Measurements from ENCODE around the gene LBX1. TPM values are rescaled to one million over a fixed set of nuclear protein-coding genes. Genes with fewer than 3 reads are reported as not detected.

The LBX1 gene
- total and polyA plus RNA-seq, 4 experiments from 2014 or later, result not detected

DNA sequence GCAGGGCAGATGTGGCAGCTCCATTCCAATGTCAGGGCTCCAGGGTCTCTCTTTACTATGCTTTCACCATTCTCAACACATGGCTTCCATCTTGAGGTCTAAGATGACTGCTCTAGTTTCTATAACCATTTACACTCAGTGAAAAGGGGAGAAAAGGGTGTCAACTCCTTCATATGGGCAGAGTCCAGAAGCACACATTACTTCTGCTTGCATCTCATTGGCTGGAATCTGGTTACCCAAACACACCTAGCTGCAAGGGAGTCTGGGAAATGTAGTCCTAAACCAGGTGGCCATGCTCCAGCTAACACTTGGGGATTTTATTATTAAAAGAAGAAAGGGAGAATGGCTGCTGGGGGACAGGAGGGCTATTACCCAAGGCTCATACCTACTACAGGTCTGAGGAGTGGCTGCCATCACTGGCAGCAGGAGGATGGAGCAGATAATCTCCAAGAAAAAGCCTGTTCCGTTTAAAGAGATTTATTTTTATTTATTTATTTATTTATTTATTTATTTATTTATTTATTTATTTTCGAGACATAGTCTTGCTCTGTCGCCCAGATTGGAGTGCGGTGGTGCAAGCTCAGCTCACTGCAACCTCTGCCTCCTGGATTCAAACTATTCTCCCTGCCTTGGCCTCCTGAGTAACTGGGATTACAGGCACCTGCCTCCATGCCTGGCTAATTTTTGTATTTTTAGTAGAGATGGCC is 29.1 kb upstream of the LBX1 start:
- Mint-ChIP-seq H3K36me3 (peaks cover 0 to 5% of the 10 kb centered on the region in 2 donors), H3K4me3 (no peak overlapping the region), H3K9me3 (peaks cover 0 to 9% (median 6%) of the 10 kb centered on the region in 8 donors), H3K4me1 (peaks cover 0 to 4% (median 0%) of the 10 kb centered on the region in 4 donors), H3K27ac (no peak overlapping the region), H3K27me3 (peaks cover 16 to 44% of the 10 kb centered on the region in 2 donors)
- Histone ChIP-seq H3K4me3 (ENCODE audit: low read length in 2 of 2) (no peak overlapping the region), H3K4me1 (ENCODE audit: insufficient read depth, low read length) (no peaks in the 10 kb centered on the region), H3K27ac (ENCODE audit: low read depth, low read length) (no peak overlapping the region), H3K9me3 (ENCODE audit: control insufficient read depth in 1 of 2, low read length in 2 of 2) (no peaks in the 10 kb centered on the region), H3K27me3 (ENCODE audit: insufficient read depth, low read length) (no peaks in the 10 kb centered on the region), H3K36me3 (ENCODE audit: insufficient read depth, low read length) (no peaks in the 10 kb centered on the region)
- CTCF ChIA-PET (ENCODE audit: partially characterized antibody), result interaction anchor here (1.6 kb wide), 1 partner anchor 8 kb away, joined by 3 read pairs; no protein-coding TSS in a partner anchor
- POLR2A ChIA-PET (ENCODE audit: partially characterized antibody), result no interaction called here
- intact Hi-C loops (cut with micrococcal nuclease), result no loop called here
- no peak for DNase-seq

DNA sequence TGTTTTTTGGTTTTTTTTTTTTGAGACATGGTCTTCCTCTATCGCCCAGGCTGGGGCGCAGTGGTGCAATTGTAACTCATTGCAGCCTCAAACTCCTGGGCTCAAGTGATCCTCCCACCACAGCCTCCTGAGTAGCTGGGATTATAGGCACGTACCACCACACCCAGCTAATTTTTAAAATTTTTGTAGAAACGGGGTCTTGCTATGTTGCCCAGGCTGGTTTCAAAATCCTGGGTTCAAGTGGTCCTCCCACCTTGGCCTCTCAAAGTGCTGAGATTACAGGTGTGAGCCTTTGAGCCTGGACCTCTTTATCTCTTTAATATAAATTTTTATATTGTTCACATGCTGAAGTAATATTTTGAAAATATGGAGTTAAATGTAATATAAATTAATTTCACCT is 28.2 kb upstream of the LBX1 start:
- Mint-ChIP-seq H3K9me3 (peaks cover 0 to 9% (median 6%) of the 10 kb centered on the region in 8 donors), H3K27ac (no peak overlapping the region), H3K4me3 (no peak overlapping the region), H3K27me3 (peaks cover 16 to 41% of the 10 kb centered on the region in 2 donors), H3K4me1 (peaks cover 0 to 4% (median 0%) of the 10 kb centered on the region in 4 donors), H3K36me3 (peaks cover 0 to 5% of the 10 kb centered on the region in 2 donors)
- intact Hi-C loops (cut with micrococcal nuclease), result no loop called here
- ChIA-PET POLR2A (ENCODE audit: partially characterized antibody) (no interaction called here), CTCF (ENCODE audit: partially characterized antibody) (interaction anchor here (1.2 to 1.6 kb wide), 2 partner anchors 9 to 162 kb away, joined by 3 read pairs; no protein-coding TSS in a partner anchor)
- Histone ChIP-seq H3K4me3 (ENCODE audit: low read length in 2 of 2) (no peak overlapping the region), H3K27me3 (ENCODE audit: insufficient read depth, low read length) (no peaks in the 10 kb centered on the region), H3K36me3 (ENCODE audit: insufficient read depth, low read length) (no peaks in the 10 kb centered on the region), H3K4me1 (ENCODE audit: insufficient read depth, low read length) (no peaks in the 10 kb centered on the region), H3K27ac (ENCODE audit: low read depth, low read length) (no peak overlapping the region), H3K9me3 (ENCODE audit: control insufficient read depth in 1 of 2, low read length in 2 of 2) (no peaks in the 10 kb centered on the region)
- no peak for DNase-seq

DNA sequence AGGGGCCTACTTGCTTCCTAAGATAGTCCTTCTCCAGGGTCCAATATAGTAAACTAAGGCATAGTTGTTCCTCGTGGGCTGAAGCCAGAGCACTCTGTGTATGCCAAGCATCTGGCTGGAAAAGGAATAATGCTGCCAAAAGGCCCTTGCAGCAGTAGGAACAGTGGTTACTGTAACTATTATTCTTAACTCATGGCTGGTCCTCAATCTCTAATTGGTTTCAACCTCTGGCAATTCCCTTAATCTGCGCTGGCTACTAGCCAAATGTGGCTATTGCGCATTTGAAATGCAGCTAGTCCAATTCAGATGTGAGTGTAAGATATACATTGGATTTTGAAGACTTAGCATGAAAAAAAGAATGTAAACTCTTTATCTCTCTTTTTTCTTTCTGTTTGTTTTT is 27.8 kb upstream of the LBX1 start:
- H3K27me3 Mint-ChIP-seq, result peaks cover 16 to 37% of the 10 kb centered on the region in 2 donors
- DNase-seq, result no peak

DNA sequence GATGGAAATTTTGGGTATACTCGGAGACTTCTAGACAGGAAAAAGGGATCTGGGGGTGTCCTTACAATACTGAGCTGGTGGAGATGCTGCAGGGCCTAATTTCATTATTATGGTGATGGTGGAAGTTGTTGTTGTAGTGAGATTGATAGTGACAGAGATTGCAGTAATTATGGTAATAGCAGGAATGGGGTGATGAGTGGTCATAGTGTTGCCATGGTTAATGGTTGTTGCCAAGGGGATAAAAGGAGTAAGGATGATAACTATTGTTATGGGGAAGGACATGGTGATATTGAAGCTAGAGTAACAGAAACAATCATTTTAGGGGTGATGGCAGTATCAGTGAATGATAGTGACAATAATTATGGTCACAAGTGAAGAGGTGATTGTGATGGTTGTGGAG is 27.1 kb upstream of the LBX1 start:
- ChIA-PET POLR2A (ENCODE audit: partially characterized antibody) (no interaction called here), CTCF (ENCODE audit: partially characterized antibody) (interaction anchor here (0.9 kb wide), 1 partner anchor 42 kb away, joined by 5 read pairs; no protein-coding TSS in a partner anchor)
- Histone ChIP-seq H3K36me3 (ENCODE audit: insufficient read depth, low read length) (no peaks in the 10 kb centered on the region), H3K4me1 (ENCODE audit: insufficient read depth, low read length) (no peaks in the 10 kb centered on the region), H3K27me3 (ENCODE audit: insufficient read depth, low read length) (no peaks in the 10 kb centered on the region), H3K4me3 (ENCODE audit: low read length in 2 of 2) (no peak overlapping the region), H3K27ac (ENCODE audit: low read depth, low read length) (no peak overlapping the region), H3K9me3 (ENCODE audit: control insufficient read depth in 1 of 2, low read length in 2 of 2) (no peaks in the 10 kb centered on the region)
- Mint-ChIP-seq H3K27me3 (peaks cover 20 to 35% of the 10 kb centered on the region in 2 donors), H3K36me3 (peaks cover 0 to 5% of the 10 kb centered on the region in 2 donors), H3K4me3 (no peak overlapping the region), H3K9me3 (peaks cover 0 to 9% (median 6%) of the 10 kb centered on the region in 8 donors), H3K4me1 (peaks cover 0 to 4% (median 0%) of the 10 kb centered on the region in 4 donors), H3K27ac (no peak overlapping the region)
- no peak for DNase-seq
- intact Hi-C loops (cut with micrococcal nuclease), result no loop called here

More for the DNA sequence above, 27.8 kb upstream of the LBX1 start:
- CTCF ChIA-PET (ENCODE audit: partially characterized antibody), result interaction anchor here (0.9 to 1.6 kb wide), 3 partner anchors 10 to 161 kb away, joined by 3 to 5 read pairs (median 3); no protein-coding TSS in a partner anchor
- Mint-ChIP-seq H3K27ac (no peak overlapping the region), H3K9me3 (peaks cover 0 to 9% (median 6%) of the 10 kb centered on the region in 8 donors), H3K4me3 (no peak overlapping the region), H3K4me1 (peaks cover 0 to 4% (median 0%) of the 10 kb centered on the region in 4 donors), H3K36me3 (peaks cover 0 to 5% of the 10 kb centered on the region in 2 donors)
- Histone ChIP-seq H3K9me3 (ENCODE audit: control insufficient read depth in 1 of 2, low read length in 2 of 2) (no peaks in the 10 kb centered on the region), H3K4me3 (ENCODE audit: low read length in 2 of 2) (no peak overlapping the region), H3K36me3 (ENCODE audit: insufficient read depth, low read length) (no peaks in the 10 kb centered on the region), H3K27me3 (ENCODE audit: insufficient read depth, low read length) (no peaks in the 10 kb centered on the region), H3K4me1 (ENCODE audit: insufficient read depth, low read length) (no peaks in the 10 kb centered on the region), H3K27ac (ENCODE audit: low read depth, low read length) (no peak overlapping the region)
- intact Hi-C loops (cut with micrococcal nuclease), result no loop called here
- POLR2A ChIA-PET (ENCODE audit: partially characterized antibody), result no interaction called here

DNA sequence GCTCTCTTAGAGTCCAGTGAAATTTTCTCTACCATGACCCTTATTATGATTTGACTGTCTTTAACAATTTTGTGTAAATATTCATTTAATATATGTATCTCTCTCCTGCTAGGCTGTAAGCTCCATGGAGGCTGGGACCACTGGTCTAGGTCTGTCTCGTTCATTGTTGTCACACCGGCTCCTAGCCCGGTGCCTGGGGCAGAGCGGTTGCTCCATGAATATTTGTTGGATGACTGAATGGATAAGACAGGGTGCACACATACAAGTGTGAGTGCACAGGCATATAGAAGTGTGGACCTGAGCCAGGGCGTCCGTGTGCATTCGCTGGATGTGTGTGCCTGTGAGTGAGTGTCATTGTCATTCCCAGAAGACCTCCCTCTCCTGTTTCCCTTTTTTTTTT is 20.9 kb upstream of the LBX1 start:
- H3K4me3 ChIP-seq (ENCODE audit: low read length in 2 of 2), result no peak overlapping the region
- H3K36me3 ChIP-seq (ENCODE audit: insufficient read depth, low read length), result no peaks in the 10 kb centered on the region
- intact Hi-C loops (cut with micrococcal nuclease), result no loop called here
- POLR2A ChIA-PET (ENCODE audit: partially characterized antibody), result no interaction called here
- Mint-ChIP-seq H3K9me3 (peaks cover 0 to 2% (median 0%) of the 10 kb centered on the region in 8 donors), H3K4me3 (no peak overlapping the region), H3K27ac (no peak overlapping the region), H3K4me1 (no peaks in the 10 kb centered on the region), H3K36me3 (no peaks in the 10 kb centered on the region), H3K27me3 (peaks cover 30 to 43% of the 10 kb centered on the region in 2 donors)
- no peak overlapping the region for H3K27ac ChIP-seq (ENCODE audit: low read depth, low read length)
- no peaks in the 10 kb centered on the region for H3K9me3 ChIP-seq (ENCODE audit: control insufficient read depth in 1 of 2, low read length in 2 of 2)
- H3K4me1 ChIP-seq (ENCODE audit: insufficient read depth, low read length), result no peaks in the 10 kb centered on the region
- DNase-seq, result no peak
- no peaks in the 10 kb centered on the region for H3K27me3 ChIP-seq (ENCODE audit: insufficient read depth, low read length)
- CTCF ChIA-PET (ENCODE audit: partially characterized antibody), result interaction anchor here (0.7 kb wide), 2 partner anchors 41 to 252 kb away, joined by 3 to 5 read pairs; no protein-coding TSS in a partner anchor

DNA sequence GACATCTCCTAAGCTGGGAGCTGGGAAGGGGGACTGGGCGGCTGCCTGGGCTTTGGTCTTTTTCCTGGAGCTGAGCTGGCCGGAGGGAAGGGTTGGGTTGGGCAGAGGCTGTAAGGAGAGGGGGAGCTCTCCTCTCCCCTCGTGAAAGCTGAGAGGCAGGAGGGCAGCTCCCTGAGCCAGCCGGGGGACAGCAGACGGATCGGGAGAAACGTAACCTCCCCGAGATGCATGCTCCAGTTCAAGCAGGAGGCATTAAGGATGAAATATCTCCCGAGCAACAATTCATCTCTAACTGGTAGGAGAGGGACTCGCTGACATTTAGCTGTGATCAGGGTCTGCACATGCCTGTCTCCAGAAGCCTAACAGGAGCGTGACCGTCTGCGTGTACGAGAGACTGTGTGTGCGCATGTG is 19.9 kb upstream of the LBX1 start:
- Histone ChIP-seq H3K27ac (ENCODE audit: low read depth, low read length) (no peak overlapping the region), H3K9me3 (ENCODE audit: control insufficient read depth in 1 of 2, low read length in 2 of 2) (no peaks in the 10 kb centered on the region), H3K4me1 (ENCODE audit: insufficient read depth, low read length) (no peaks in the 10 kb centered on the region), H3K36me3 (ENCODE audit: insufficient read depth, low read length) (no peaks in the 10 kb centered on the region), H3K27me3 (ENCODE audit: insufficient read depth, low read length) (no peaks in the 10 kb centered on the region), H3K4me3 (ENCODE audit: low read length in 2 of 2) (no peak overlapping the region)
- DNase-seq, result no peak
- H3K36me3 Mint-ChIP-seq, result no peaks in the 10 kb centered on the region
- ChIA-PET POLR2A (ENCODE audit: partially characterized antibody) (no interaction called here), CTCF (ENCODE audit: partially characterized antibody) (no interaction called here)
- H3K27ac Mint-ChIP-seq, result no peak overlapping the region
- peaks cover 0 to 2% (median 0%) of the 10 kb centered on the region in 8 donors for H3K9me3 Mint-ChIP-seq
- H3K4me3 Mint-ChIP-seq, result no peak overlapping the region
- intact Hi-C loops (cut with micrococcal nuclease), result no loop called here
- peaks cover 31 to 44% of the 10 kb centered on the region in 2 donors for H3K27me3 Mint-ChIP-seq
- H3K4me1 Mint-ChIP-seq, result no peaks in the 10 kb centered on the region

DNA sequence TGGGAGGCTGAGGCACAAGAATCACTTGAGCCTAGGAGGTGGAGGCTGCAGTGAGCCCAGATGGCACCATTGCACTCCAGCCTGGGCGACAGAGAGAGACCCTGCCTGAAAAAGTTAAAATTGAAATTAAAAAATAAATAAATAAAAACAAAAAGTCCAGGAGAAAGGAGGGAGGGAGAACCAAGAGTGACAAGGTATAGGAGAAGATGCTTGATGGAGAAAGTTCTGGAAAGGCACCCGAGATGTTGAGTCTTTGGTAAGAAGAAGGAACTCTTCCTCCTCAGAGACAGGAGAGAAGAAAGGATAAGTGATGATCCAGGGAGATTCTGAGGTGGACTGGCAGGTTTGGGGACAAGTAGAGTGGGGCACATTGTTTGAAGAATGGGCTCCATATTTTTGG is 17.4 kb upstream of the LBX1 start:
- H3K27me3 ChIP-seq (ENCODE audit: insufficient read depth, low read length), result no peaks in the 10 kb centered on the region
- Mint-ChIP-seq H3K27ac (no peak overlapping the region), H3K9me3 (peaks cover 0 to 2% (median 0%) of the 10 kb centered on the region in 8 donors), H3K4me1 (no peaks in the 10 kb centered on the region), H3K4me3 (no peak overlapping the region), H3K36me3 (no peaks in the 10 kb centered on the region), H3K27me3 (peaks cover 32 to 45% of the 10 kb centered on the region in 2 donors)
- no peaks in the 10 kb centered on the region for H3K36me3 ChIP-seq (ENCODE audit: insufficient read depth, low read length)
- DNase-seq, result no peak
- ChIA-PET POLR2A (ENCODE audit: partially characterized antibody) (no interaction called here), CTCF (ENCODE audit: partially characterized antibody) (no interaction called here)
- H3K4me1 ChIP-seq (ENCODE audit: insufficient read depth, low read length), result no peaks in the 10 kb centered on the region
- intact Hi-C loops (cut with micrococcal nuclease), result no loop called here
- H3K27ac ChIP-seq (ENCODE audit: low read depth, low read length), result no peak overlapping the region
- H3K4me3 ChIP-seq (ENCODE audit: low read length in 2 of 2), result no peak overlapping the region
- H3K9me3 ChIP-seq (ENCODE audit: control insufficient read depth in 1 of 2, low read length in 2 of 2), result no peaks in the 10 kb centered on the region

All from CD4-positive, alpha-beta memory T cell (primary cell).